NCI-H526 treated with DMSO at 0.1 percent for 48 hours (cell line): ENCODE data around the gene SLF2.

Source experiments
- DNase-seq: peaks from one replicate; lab custom pipeline; 2025; lab: John Stamatoyannopoulos, UW

The SLF2 gene

DNA sequence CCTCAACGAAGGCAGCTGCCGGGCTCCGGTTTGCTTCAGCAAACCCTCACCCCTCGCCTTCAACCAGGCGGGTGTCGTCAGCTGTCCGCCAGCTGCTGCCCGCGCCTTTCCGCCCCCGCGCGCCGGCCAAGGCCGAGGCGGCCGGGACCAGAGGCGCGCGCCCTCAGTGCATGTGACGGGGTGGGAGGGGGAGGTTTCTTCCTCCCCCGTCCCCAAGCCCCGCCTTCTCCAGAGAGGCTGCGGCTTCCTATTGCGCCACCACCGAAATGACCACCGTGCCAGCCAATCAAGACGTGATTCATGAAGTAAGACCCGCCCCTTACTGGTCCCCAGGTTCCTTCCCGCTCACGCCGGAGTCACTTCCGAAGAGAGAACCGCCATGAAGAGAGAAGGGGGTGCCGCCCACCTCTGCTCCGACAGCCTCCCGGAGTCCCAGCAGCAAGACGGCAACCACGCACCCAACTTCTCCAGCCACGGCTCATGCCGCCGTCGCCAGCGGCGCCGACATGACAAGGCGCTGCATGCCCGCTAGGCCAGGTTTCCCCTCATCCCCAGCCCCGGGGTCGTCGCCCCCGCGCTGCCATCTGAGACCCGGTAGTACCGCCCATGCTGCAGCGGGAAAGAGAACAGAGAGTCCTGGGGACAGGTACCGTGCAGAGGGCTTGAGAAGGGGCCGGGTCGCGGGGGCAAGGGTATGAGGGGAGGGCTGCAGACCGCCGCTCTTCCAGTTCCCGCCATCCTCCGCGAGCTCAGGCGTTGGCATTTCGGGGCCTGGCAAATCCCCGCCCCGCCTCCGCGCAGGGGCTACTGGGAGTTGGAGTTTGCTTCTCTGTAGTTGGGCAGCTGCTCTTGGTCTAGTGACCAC, at the start of gene SLF2:
Gene SLF2 (plus strand): TSS at position 359 of the 865 bp plus-strand sequence. CDS start 148 bp downstream, at position 507.
- peak; percentile 84 for DNase-seq

- DNase-seq = no peak
These were observed 49.3 kb upstream of the SLF2 start for GRCh38 chr10:100863433-100863832.

- no peak for DNase-seq
These were observed 48.5 kb upstream of the SLF2 start for GRCh38 chr10:100864036-100864885.

DNA sequence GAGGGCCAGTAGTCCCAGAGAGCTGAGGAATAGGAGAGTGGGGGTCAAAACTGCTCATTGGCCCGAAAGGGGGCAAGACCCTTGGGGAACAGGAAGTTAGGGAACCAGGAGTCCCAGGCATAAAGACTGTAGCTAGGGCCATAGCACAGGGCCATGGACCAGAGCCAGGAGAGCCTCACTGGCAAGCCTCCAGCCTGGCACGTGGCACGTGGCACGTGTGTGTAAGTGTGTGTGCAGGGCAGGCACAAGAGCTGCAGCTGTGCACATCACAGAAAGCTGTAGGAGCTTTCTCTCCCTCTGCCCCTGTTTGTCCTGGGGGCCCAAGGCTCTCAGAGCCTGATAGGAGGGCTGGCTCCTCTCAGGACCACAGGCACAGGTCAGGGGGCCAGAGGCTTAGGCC, 47.8 kb upstream of the SLF2 start:
- DNase-seq = no peak

GRCh38 chr10:100866010-100866409, 46.8 kb upstream of the SLF2 start:
- DNase-seq = no peak

- DNase-seq = no peak
These were observed 46.1 kb upstream of the SLF2 start for GRCh38 chr10:100866575-100867098.

GRCh38 chr10:100867261-100867963, 45.4 kb upstream of the SLF2 start:
- DNase-seq = no peak

GRCh38 chr10:100868382-100868781, 44.4 kb upstream of the SLF2 start:
- DNase-seq = no peak

- DNase-seq = no peak
These were observed 43.4 kb upstream of the SLF2 start for GRCh38 chr10:100869399-100869798.

GRCh38 chr10:100872034-100872791, 40.5 kb upstream of the SLF2 start:
- peak; percentile 17 for DNase-seq

- no peak for DNase-seq
These were observed 39.5 kb upstream of the SLF2 start for GRCh38 chr10:100873146-100873826.

- no peak for DNase-seq
These were observed 38.9 kb upstream of the SLF2 start for GRCh38 chr10:100873827-100874326.

GRCh38 chr10:100874702-100875483, 37.9 kb upstream of the SLF2 start:
- DNase-seq = no peak

DNA sequence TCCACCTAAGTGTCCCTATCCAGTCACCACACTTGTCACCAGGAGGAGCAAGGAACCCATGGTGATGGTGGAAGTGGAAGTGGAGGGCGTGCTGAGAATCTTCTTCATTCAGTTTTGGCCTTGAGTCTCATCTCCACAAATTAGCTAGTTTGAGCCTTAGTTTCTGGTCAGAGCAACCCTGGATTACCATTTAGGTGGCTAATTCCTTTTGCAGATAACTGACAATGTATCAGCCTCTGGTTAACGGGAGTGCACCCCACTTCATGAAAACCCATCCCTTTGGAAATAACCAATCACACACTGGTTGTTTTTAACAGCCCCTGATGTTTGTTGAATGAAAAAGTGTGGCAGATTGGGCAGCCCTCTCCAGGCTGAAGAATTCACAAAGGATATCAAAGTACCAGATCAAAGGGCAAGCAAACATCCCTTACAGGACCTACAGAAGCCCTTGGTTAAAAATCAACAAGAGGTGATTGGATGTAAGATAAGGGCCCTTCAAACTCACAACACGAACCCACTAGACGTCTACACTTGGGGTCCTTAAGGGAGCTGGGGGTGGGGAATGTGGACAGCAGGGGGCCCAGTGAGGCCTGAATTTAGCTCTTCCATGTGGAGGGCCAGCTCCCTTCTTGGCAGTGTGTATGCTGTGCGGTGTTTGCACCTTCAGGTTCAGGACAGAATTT, 37.1 kb upstream of the SLF2 start:
- no peak for DNase-seq

DNA sequence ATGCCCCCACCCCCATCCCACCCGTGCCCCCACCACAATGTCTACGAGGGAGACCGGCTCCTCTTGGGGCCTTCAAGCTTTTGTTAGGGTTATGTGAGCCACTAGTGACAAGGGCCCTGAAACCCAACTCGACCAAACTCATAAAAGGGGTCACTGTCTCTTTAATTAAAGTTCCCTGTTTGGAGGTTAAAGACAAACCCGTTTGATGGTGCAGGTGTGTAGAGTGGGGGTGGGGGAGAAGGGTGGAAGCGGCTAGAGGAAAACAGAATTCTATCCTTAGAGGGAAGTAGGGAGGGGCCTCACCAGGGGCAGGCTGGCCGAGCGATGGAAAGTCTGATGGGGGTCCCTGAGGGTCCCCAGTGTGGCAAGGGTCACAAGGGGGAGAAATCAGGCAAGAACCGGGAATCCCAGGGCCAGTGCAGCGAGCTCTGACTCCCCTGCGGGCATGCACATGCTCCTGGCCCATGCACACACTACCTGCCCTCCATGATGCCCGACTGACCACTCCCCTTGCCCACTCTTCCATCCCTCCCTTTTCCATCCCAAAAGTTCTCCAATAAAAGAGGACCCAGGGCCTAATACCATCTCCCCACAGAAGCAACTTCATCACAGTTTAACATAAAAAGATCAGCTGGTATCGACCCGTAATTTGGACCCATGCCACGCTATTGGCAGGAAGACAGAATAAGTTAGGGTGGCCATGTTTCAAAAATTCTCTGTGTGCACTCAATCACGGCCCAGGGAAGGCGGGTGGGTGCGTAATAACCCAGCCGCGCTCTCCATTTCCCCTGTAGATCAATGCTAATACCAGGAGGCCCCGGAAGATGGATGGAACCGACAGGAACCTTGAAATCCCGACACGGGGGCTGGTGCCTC, 35.9 kb upstream of the SLF2 start:
- DNase-seq = peak; percentile 9

DNA sequence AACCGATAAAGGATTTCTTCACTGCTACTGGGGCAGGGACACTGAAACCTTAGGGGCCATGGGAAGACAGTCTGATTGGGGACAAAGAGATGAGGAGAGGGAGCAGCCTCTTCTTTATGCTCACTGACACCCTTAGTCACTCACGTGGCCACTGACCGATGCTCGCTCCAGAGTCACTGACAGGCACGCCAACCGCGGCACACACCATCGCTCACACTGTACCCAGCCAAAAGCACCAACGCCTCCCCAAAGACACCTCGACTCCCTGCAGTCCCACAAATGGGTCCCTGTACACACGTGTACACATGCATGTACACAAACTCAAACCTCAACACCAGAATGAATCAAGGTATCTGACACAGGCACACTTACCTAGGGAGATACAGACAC, 35.3 kb upstream of the SLF2 start:
- DNase-seq = no peak

DNA sequence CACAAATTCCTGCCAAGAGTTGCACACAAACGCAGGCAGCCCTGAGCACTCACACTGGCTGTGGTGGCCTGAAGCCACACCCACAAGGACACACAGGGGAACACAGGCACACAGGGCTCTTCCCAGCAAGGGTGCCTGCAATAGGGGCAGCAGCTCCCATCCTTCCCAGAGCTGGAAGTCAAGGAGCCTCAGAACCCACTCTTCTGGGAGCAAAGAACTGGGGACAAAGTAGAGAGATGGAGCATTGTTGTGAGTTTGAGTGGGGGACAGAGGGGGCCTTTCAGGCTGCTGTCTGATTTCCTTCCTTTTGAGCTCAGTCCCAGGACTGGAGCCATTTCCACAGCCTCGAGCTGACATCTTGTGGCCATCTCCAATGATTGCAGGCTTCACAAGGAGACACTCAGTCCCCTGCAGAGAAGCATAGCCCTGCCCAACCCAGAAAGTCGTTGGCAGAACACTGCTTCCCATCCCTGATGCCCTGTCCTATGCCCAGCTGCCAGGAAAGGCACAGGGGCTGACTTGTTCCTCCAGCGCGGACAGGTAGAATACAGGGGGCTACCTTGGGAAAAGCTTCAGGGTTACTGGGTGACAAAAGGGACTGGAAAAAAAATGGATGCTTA, 34.4 kb upstream of the SLF2 start:
- DNase-seq = peak; percentile 60
